ENCODE results near the gene TIMM44.

TIMM44 gene

GRCh38 chr19:7885818-7886217 lies 57.6 kb downstream of the TIMM44 start:
- TF ChIP-seq CTCF (IDR thresholded peaks at IDR 0.05; ENCODE audit: borderline replicate concordance, control extremely low read depth, extremely low read depth, insufficient read depth, missing control alignments), result no peak
- DNase-seq (ENCODE audit: low spot score), result no peak
- in situ Hi-C loops (cut with MboI; ENCODE audit: low sequenced_read_pairs, unreplicated experiment), result no loop called here

- in situ Hi-C loops (cut with MboI; ENCODE audit: low sequenced_read_pairs, unreplicated experiment), result no loop called here
- DNase-seq (ENCODE audit: low spot score), result no peak
- no peak for TF ChIP-seq CTCF (IDR thresholded peaks at IDR 0.05; ENCODE audit: borderline replicate concordance, control extremely low read depth, extremely low read depth, insufficient read depth, missing control alignments)
These were observed 59.5 kb downstream of the TIMM44 start for GRCh38 chr19:7883796-7884570.

GRCh38 chr19:7883105-7883504 lies 60.4 kb downstream of the TIMM44 start:
- DNase-seq (ENCODE audit: low spot score), result no peak
- TF ChIP-seq CTCF (IDR thresholded peaks at IDR 0.05; ENCODE audit: borderline replicate concordance, control extremely low read depth, extremely low read depth, insufficient read depth, missing control alignments), result no peak
- in situ Hi-C loops (cut with MboI; ENCODE audit: low sequenced_read_pairs, unreplicated experiment), result no loop called here

- in situ Hi-C loops (cut with MboI; ENCODE audit: low sequenced_read_pairs, unreplicated experiment), result no loop called here
- no peak for TF ChIP-seq CTCF (IDR thresholded peaks at IDR 0.05; ENCODE audit: borderline replicate concordance, control extremely low read depth, extremely low read depth, insufficient read depth, missing control alignments)
- DNase-seq (ENCODE audit: low spot score), result no peak
These were observed 61.6 kb downstream of the TIMM44 start for GRCh38 chr19:7881910-7882309.

- TF ChIP-seq CTCF (IDR thresholded peaks at IDR 0.05; ENCODE audit: borderline replicate concordance, control extremely low read depth, extremely low read depth, insufficient read depth, missing control alignments), result no peak
- in situ Hi-C loops (cut with MboI; ENCODE audit: low sequenced_read_pairs, unreplicated experiment), result no loop called here
- DNase-seq (ENCODE audit: low spot score), result no peak
These were observed 63.6 kb downstream of the TIMM44 start for GRCh38 chr19:7879836-7880235.

- in situ Hi-C loops (cut with MboI; ENCODE audit: low sequenced_read_pairs, unreplicated experiment), result no loop called here
- TF ChIP-seq CTCF (IDR thresholded peaks at IDR 0.05; ENCODE audit: borderline replicate concordance, control extremely low read depth, extremely low read depth, insufficient read depth, missing control alignments), result no peak
These were observed 64.2 kb downstream of the TIMM44 start for GRCh38 chr19:7879111-7879807.

More at GRCh38 chr19:7879111-7879807, 64.2 kb downstream of the TIMM44 start:
- DNase-seq (ENCODE audit: low spot score), result no peak
